Stimulated activated CD4-positive, alpha-beta T cell treated with anti-CD3 and anti-CD28 coated beads, TNF-alpha, amount 100 ng/mL, for 48 hours (primary cell): Measurements from ENCODE around the gene TLR9.

ENCODE experiments used
- DNase-seq, 3 donors: peaks; one replicate each; pipeline ENCODE4 v3.0.0-alpha.2; 2020; ENCODE audit warnings: low read depth in 3 of 3

TLR9 gene

DNA sequence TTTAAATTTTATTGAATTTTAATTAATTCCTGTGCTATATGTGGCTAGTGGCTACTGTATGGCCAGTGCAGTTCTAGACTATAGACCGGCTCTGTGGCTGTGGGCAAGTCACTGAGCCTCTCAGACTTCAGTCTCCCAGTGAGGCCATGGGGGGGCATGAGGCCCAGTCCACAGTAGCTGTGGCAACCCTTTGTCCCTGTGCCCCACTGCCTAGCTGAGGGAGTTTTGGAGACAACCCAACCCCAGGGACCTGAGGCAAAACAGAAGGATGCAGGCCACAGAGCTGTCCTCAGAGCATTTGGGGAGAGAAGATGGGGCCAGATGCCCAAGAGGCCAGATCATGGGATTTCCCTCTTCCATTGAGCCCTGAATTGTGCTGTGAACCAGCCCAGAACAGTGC is 52.3 kb downstream of the TLR9 start:
- no peak for DNase-seq

- DNase-seq, result no peak
These were observed 53.1 kb downstream of the TLR9 start for GRCh38 chr3:52172262-52172757.

GRCh38 chr3:52171514-52172261 is 53.8 kb downstream of the TLR9 start:
- DNase-seq, result no peak
